ENCODE data around the gene SPG11.
"Not testable (repeated sequence)": the region's sequence is repeated elsewhere in the genome, so short reads cannot be mapped to it uniquely, and the experiment has no call there.

SPG11 gene

GRCh38 chr15:44560926-44561325 lies 102.5 kb downstream of the SPG11 start:
- not testable (repeated sequence) for DNase-seq

GRCh38 chr15:44554934-44555723 lies 108.3 kb downstream of the SPG11 start:
- no peak for DNase-seq

GRCh38 chr15:44550734-44551133 lies 112.7 kb downstream of the SPG11 start:
- DNase-seq: no peak

GRCh38 chr15:44550256-44550655 lies 113.2 kb downstream of the SPG11 start:
- DNase-seq: no peak

- not testable (repeated sequence) for DNase-seq
Observed at GRCh38 chr15:44549152-44549551, 114.3 kb downstream of the SPG11 start.

GRCh38 chr15:44545913-44546802 lies 117.3 kb downstream of the SPG11 start:
- peak in 1 of 58 donors; percentile 8 for DNase-seq

- not testable (repeated sequence) for DNase-seq
Observed at GRCh38 chr15:44544745-44545144, 118.7 kb downstream of the SPG11 start.

GRCh38 chr15:44542596-44542995 lies 120.9 kb downstream of the SPG11 start:
- DNase-seq: no peak

- no peak for DNase-seq
Observed at GRCh38 chr15:44541282-44541958, 122.0 kb downstream of the SPG11 start.

- no peak for DNase-seq
Observed at GRCh38 chr15:44537735-44538240, 125.7 kb downstream of the SPG11 start.

- DNase-seq: peak in 57 of 58 donors; percentile 5 to 98 (median 92)
Observed at GRCh38 chr15:44536962-44537734, 126.3 kb downstream of the SPG11 start, which contains the start of gene EIF3J. Gene EIF3J (plus strand): TSS chr15:44537147. CDS start chr15:44537195, 48 bp downstream.

GRCh38 chr15:44536302-44536961 lies 127.0 kb downstream of the SPG11 start:
- peak in 57 of 58 donors; percentile 61 to 98 (median 91) for DNase-seq

GRCh38 chr15:44535523-44536301 lies 127.8 kb downstream of the SPG11 start:
- DNase-seq: peak in 9 of 58 donors; percentile 14 to 49 (median 38)

GRCh38 chr15:44535092-44535491 lies 128.4 kb downstream of the SPG11 start:
- DNase-seq: no peak

GRCh38 chr15:44532689-44533088 lies 130.8 kb downstream of the SPG11 start:
- no peak for DNase-seq

- not testable (repeated sequence) for DNase-seq
Observed at GRCh38 chr15:44532275-44532674, 131.2 kb downstream of the SPG11 start.

- DNase-seq: no peak
Observed at GRCh38 chr15:44530653-44531052, 132.8 kb downstream of the SPG11 start.

- DNase-seq: no peak
Observed at GRCh38 chr15:44529864-44530604, 133.4 kb downstream of the SPG11 start.

Data from anterior cingulate cortex (tissue), 58 donors.